GM21390 (cell line): ENCODE results near the gene UQCRC1.
"Not testable (repeated sequence)": the region's sequence is repeated elsewhere in the genome, so short reads cannot be mapped to it uniquely, and the experiment has no call there.

Experiments used
- ATAC-seq: cut with Tn5 transposase; IDR thresholded peaks from one replicate; pipeline ENCODE4 v1.9.1; 2021; ENCODE audit not compliant: unreplicated experiment

UQCRC1 gene

GRCh38 chr3:48556796-48557626 is 52.4 kb downstream of the UQCRC1 start, which contains the start of gene PFKFB4:
Gene PFKFB4 (minus strand): TSS chr3:48556803. CDS start chr3:48556777, 26 bp downstream.
- peak; percentile 82 for ATAC-seq

- ATAC-seq: no peak
Observed at GRCh38 chr3:48555949-48556795, 53.3 kb downstream of the UQCRC1 start.

GRCh38 chr3:48555231-48555948 is 54.1 kb downstream of the UQCRC1 start:
- no peak for ATAC-seq

GRCh38 chr3:48553886-48554845 is 55.3 kb downstream of the UQCRC1 start:
- ATAC-seq: no peak

GRCh38 chr3:48553361-48553760 is 56.1 kb downstream of the UQCRC1 start:
- ATAC-seq: no peak

- no peak for ATAC-seq
Observed at GRCh38 chr3:48552111-48552951, 57.1 kb downstream of the UQCRC1 start.

GRCh38 chr3:48551651-48552050 is 57.8 kb downstream of the UQCRC1 start:
- not testable (repeated sequence) for ATAC-seq
